ENCODE results near the gene RAB40C. TPM values are rescaled to one million over a fixed set of nuclear protein-coding genes. Genes with fewer than 3 reads are reported as not detected.

RAB40C gene
- total and polyA plus RNA-seq, 9 of the 15 experiments (the other 6 are each of a cell fraction or from before 2014, with no cell fraction given) = 0.17 to 23.4 (median 8.7) TPM

- TF ChIP-seq, protein P1, sequence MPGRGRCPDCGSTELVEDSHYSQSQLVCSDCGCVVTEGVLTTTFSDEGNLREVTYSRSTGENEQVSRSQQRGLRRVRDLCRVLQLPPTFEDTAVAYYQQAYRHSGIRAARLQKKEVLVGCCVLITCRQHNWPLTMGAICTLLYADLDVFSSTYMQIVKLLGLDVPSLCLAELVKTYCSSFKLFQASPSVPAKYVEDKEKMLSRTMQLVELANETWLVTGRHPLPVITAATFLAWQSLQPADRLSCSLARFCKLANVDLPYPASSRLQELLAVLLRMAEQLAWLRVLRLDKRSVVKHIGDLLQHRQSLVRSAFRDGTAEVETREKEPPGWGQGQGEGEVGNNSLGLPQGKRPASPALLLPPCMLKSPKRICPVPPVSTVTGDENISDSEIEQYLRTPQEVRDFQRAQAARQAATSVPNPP (IDR thresholded peaks at IDR 0.05; ENCODE audit: borderline replicate concordance, insufficient read depth, insufficient read length) = no peak
- TF ChIP-seq JUND (IDR thresholded peaks at IDR 0.05; ENCODE audit: borderline replicate concordance, low read depth, low read length) (no peak), JUND (tag; IDR thresholded peaks at IDR 0.05; ENCODE audit: borderline replicate concordance, low read depth, low read length) (no peak; the same call in 2 of the 3 replicates), KDM1A (IDR thresholded peaks at IDR 0.05) (no peak), STAT6 (CRISPR knock-in tag; IDR thresholded peaks at IDR 0.05) (no peak), KDM5B (IDR thresholded peaks at IDR 0.05; ENCODE audit: insufficient replicate concordance, low read depth, low read length) (peak; percentile 93), JUNB (CRISPR knock-in tag; conservative IDR thresholded peaks at IDR 0.05) (no peak), NCOA4 (IDR thresholded peaks at IDR 0.05; ENCODE audit: partially characterized antibody) (no peak), LEF1 (IDR thresholded peaks at IDR 0.05) (no peak), PML (IDR thresholded peaks at IDR 0.05; ENCODE audit: low read length) (no peak; the same call in 1 of the 2 replicates), ZNF263 (CRISPR knock-in tag; IDR thresholded peaks at IDR 0.05; ENCODE audit: borderline replicate concordance) (no peak), POU5F1 (IDR thresholded peaks at IDR 0.05; ENCODE audit: borderline replicate concordance, low read depth, low read length, partially characterized antibody) (no peak), LCOR (CRISPR knock-in tag; IDR thresholded peaks at IDR 0.05) (no peak), RBM17 (IDR thresholded peaks at IDR 0.05; ENCODE audit: borderline replicate concordance, low read depth, low read length) (no peak), ELF4 (CRISPR knock-in tag; IDR thresholded peaks at IDR 0.05) (no peak), TCF7L2 (IDR thresholded peaks at IDR 0.05; ENCODE audit: low read depth, low read length) (no peak), ARID3B (CRISPR knock-in tag; IDR thresholded peaks at IDR 0.05; ENCODE audit: borderline replicate concordance) (no peak), NR2C1 (IDR thresholded peaks at IDR 0.05) (no peak), NR2C1 (tag; IDR thresholded peaks at IDR 0.05) (no peak), PTRF (tag; IDR thresholded peaks at IDR 0.05) (no peak)
- TF ChIP-seq, protein P2, sequence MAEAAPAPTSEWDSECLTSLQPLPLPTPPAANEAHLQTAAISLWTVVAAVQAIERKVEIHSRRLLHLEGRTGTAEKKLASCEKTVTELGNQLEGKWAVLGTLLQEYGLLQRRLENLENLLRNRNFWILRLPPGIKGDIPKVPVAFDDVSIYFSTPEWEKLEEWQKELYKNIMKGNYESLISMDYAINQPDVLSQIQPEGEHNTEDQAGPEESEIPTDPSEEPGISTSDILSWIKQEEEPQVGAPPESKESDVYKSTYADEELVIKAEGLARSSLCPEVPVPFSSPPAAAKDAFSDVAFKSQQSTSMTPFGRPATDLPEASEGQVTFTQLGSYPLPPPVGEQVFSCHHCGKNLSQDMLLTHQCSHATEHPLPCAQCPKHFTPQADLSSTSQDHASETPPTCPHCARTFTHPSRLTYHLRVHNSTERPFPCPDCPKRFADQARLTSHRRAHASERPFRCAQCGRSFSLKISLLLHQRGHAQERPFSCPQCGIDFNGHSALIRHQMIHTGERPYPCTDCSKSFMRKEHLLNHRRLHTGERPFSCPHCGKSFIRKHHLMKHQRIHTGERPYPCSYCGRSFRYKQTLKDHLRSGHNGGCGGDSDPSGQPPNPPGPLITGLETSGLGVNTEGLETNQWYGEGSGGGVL (CRISPR knock-in tag; IDR thresholded peaks at IDR 0.05) = no peak
Observed at GRCh38 chr16:641326-642188, 51.7 kb downstream of the RAB40C start, which contains the start of gene MCRIP2 (continued).
